HL-60 (cell line): Measurements from ENCODE around the gene DIP2C.

Experiments
- DNase-seq, 2 experiments: peaks; one replicate each; pipeline ENCODE4 v3.0.0-alpha.2; 2010 to 2020; ENCODE audit warnings: low read depth in 1 of 2, low spot score in 1 of 2
- H3K27ac ChIP-seq: fragments of 250-450 bp; sonication (Bioruptor Pico); replicated peaks from 2 replicates; pipeline ENCODE4 v1.5.1; 2020; ENCODE audit warnings: mild to moderate bottlenecking, moderate library complexity
- H3K27me3 ChIP-seq: fragments of 250-450 bp; sonication (Bioruptor Pico); 2 replicates; pipeline ENCODE4 v1.5.1; 2021; ENCODE audit warnings: mild to moderate bottlenecking, moderate library complexity; ENCODE audit not compliant: insufficient read depth, poor library complexity, severe bottlenecking
- H3K4me3 ChIP-seq: replicated peaks from 2 replicates; pipeline ENCODE4 v1.5.1; 2011; ENCODE audit warnings: mild to moderate bottlenecking, control low read depth, low read length; ENCODE audit not compliant: insufficient read depth
- CTCF ChIP-seq: IDR thresholded peaks from one replicate; pipeline ENCODE4 v1.5.1; 2011; ENCODE audit warnings: low read length, control low read depth, inconsistent platforms; ENCODE audit not compliant: insufficient read depth
- GABPA ChIP-seq: IDR thresholded peaks from 2 replicates; pipeline ENCODE4 v1.6.1; 2012; ENCODE audit warnings: low read depth
- POLR2AphosphoS5 ChIP-seq: IDR thresholded peaks from 2 replicates; pipeline ENCODE4 v1.6.1; 2012; ENCODE audit warnings: low read depth
- SPI1 ChIP-seq: IDR thresholded peaks from 2 replicates; pipeline ENCODE4 v1.6.1; 2012; ENCODE audit warnings: low read depth, mild to moderate bottlenecking, borderline replicate concordance
- TF ChIP-seq, protein P1 (sequence below): IDR thresholded peaks from 2 replicates; pipeline ENCODE4 v1.6.1; 2012; ENCODE audit warnings: low read depth; ENCODE audit not compliant: insufficient replicate concordance

Gene DIP2C

GRCh38 chr10:422241-422640 is 267.2 kb downstream of the DIP2C start:
- H3K27me3 ChIP-seq: no peaks in the 10 kb centered on the region
- DNase-seq: no peak
- no peak overlapping the region for H3K4me3 ChIP-seq
- TF ChIP-seq GABPA: no peak
- TF ChIP-seq SPI1: no peak
- no peak for TF ChIP-seq POLR2AphosphoS5
- no peak for TF ChIP-seq CTCF
- TF ChIP-seq, protein P1, sequence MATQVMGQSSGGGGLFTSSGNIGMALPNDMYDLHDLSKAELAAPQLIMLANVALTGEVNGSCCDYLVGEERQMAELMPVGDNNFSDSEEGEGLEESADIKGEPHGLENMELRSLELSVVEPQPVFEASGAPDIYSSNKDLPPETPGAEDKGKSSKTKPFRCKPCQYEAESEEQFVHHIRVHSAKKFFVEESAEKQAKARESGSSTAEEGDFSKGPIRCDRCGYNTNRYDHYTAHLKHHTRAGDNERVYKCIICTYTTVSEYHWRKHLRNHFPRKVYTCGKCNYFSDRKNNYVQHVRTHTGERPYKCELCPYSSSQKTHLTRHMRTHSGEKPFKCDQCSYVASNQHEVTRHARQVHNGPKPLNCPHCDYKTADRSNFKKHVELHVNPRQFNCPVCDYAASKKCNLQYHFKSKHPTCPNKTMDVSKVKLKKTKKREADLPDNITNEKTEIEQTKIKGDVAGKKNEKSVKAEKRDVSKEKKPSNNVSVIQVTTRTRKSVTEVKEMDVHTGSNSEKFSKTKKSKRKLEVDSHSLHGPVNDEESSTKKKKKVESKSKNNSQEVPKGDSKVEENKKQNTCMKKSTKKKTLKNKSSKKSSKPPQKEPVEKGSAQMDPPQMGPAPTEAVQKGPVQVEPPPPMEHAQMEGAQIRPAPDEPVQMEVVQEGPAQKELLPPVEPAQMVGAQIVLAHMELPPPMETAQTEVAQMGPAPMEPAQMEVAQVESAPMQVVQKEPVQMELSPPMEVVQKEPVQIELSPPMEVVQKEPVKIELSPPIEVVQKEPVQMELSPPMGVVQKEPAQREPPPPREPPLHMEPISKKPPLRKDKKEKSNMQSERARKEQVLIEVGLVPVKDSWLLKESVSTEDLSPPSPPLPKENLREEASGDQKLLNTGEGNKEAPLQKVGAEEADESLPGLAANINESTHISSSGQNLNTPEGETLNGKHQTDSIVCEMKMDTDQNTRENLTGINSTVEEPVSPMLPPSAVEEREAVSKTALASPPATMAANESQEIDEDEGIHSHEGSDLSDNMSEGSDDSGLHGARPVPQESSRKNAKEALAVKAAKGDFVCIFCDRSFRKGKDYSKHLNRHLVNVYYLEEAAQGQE: no peak
- H3K27ac ChIP-seq: no peak overlapping the region

DNA sequence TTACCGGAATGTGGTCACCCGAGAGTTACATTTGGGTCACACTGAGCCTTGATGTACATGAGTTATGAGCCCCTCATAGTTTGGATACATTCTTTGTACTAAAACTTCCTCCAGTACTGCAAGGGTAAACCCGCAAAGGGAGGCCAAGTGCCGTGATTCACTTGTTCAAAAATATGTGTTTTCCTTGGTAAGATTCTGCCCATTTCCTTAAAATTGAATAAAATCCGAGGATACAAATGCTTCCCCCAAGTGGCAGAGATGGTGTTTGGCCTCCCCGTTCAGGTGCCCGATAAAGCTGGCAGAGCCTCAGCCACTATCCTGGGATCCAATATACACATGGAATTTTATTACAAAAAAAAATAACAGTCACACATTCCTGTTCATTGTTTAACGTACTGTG is 268.3 kb downstream of the DIP2C start:
- DNase-seq: no peak
- Histone ChIP-seq H3K4me3 (no peak overlapping the region), H3K27me3 (no peaks in the 10 kb centered on the region), H3K27ac (no peak overlapping the region)
- TF ChIP-seq CTCF: no peak
- TF ChIP-seq GABPA: no peak
- TF ChIP-seq POLR2AphosphoS5: no peak
- TF ChIP-seq, protein P1: no peak
- no peak for TF ChIP-seq SPI1

DNA sequence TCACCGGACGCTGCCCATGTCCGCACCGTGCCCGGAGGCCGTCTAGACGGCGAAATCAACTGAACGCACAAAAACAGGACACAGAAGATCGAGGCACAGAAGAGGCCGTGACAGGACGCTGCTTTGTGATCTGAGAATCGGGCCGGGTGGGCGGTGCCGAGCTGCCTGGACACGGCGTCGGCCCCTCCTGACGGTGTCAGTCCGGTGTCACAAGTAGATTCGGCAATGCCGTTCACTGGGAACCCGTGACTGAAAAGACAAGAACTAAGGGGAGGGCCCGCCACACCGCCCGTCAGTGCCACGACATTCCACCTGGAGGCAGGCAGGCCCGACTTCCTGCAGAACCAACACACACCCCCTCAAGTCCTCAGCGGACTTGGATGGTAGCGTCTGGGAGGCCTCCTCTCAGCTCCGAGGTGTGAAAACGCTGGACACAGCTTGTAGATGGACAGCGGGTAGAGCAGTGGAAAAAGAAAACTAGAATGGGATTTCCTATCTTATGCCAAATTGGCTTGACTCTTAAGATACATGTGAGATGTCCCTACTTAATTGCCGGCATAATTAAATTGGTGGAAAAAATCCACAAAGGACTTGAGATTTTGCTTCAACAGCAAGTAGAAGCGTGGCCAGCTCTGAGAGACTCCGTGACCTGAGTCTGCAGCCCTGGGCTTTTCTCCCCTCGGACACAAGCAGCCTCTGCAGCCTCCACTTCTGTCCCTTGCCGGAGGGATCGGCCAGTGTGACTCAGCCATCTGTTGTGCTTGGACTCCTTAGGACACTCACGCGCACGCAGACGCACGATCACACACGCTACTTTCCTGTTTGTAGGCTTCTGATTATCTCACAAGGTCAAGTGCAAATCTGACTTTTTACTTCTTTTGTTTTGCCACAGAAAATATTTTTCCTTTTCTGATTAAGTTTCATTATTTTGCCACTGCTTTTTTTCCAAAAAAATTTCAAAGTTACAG is 269.0 kb downstream of the DIP2C start:
- TF ChIP-seq POLR2AphosphoS5 (no peak), SPI1 (no peak)
- TF ChIP-seq, protein P1: no peak
- H3K27ac ChIP-seq: no peak overlapping the region
- DNase-seq: no peak
- H3K4me3 ChIP-seq: no peak overlapping the region
- H3K27me3 ChIP-seq: no peaks in the 10 kb centered on the region
